Measurements from ENCODE around the gene MINDY1. TPM values are rescaled to one million over a fixed set of nuclear protein-coding genes. Genes with fewer than 3 reads are reported as not detected.

The MINDY1 gene
- total RNA-seq, 1 donor from 2014 or later: 30.9 TPM

DNA sequence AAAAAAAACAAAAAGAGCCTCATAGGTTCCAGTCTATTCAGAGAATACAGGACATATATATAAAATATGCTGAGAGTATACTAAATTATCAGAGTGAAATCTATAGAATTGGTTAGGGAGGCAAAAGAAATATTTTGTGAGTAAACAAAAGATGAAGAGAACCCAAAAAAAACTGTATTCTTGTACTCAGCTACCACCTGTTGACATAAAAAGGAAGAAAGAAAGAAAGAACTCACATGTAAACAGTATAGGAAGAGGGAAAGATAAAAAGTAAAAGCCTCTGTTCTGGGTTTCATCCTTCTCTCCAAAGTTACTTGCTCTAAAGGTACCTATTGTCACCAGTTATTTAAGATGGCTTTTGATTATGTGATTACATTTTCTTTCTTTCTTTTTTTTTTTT, 19.8 kb upstream of the MINDY1 start:
- Mint-ChIP-seq H3K4me1 (no peaks in the 10 kb centered on the region), H3K36me3 (peaks cover 40% of the 10 kb centered on the region), H3K9me3 (no peaks in the 10 kb centered on the region), H3K27ac (no peak overlapping the region), H3K4me3 (no peak overlapping the region), H3K27me3 (ENCODE audit: low read depth) (no peaks in the 10 kb centered on the region)
- TF ChIP-seq, protein P1, sequence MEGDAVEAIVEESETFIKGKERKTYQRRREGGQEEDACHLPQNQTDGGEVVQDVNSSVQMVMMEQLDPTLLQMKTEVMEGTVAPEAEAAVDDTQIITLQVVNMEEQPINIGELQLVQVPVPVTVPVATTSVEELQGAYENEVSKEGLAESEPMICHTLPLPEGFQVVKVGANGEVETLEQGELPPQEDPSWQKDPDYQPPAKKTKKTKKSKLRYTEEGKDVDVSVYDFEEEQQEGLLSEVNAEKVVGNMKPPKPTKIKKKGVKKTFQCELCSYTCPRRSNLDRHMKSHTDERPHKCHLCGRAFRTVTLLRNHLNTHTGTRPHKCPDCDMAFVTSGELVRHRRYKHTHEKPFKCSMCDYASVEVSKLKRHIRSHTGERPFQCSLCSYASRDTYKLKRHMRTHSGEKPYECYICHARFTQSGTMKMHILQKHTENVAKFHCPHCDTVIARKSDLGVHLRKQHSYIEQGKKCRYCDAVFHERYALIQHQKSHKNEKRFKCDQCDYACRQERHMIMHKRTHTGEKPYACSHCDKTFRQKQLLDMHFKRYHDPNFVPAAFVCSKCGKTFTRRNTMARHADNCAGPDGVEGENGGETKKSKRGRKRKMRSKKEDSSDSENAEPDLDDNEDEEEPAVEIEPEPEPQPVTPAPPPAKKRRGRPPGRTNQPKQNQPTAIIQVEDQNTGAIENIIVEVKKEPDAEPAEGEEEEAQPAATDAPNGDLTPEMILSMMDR (IDR thresholded peaks at IDR 0.05; ENCODE audit: unreplicated experiment): no peak
- DNase-seq (ENCODE audit: low spot score in 2 of 2, unreplicated experiment in 2 of 2): no peak

- Mint-ChIP-seq H3K9me3 (no peaks in the 10 kb centered on the region), H3K27me3 (ENCODE audit: low read depth) (no peaks in the 10 kb centered on the region), H3K36me3 (peaks cover 38% of the 10 kb centered on the region), H3K4me1 (no peaks in the 10 kb centered on the region), H3K4me3 (no peak overlapping the region), H3K27ac (no peak overlapping the region)
- DNase-seq (ENCODE audit: low spot score in 2 of 2, unreplicated experiment in 2 of 2): peak; percentile 48 to 76
- TF ChIP-seq, protein P1 (IDR thresholded peaks at IDR 0.05; ENCODE audit: unreplicated experiment): peak; percentile 51
Measured at GRCh38 chr1:151024540-151025146, 17.9 kb upstream of the MINDY1 start.

DNA sequence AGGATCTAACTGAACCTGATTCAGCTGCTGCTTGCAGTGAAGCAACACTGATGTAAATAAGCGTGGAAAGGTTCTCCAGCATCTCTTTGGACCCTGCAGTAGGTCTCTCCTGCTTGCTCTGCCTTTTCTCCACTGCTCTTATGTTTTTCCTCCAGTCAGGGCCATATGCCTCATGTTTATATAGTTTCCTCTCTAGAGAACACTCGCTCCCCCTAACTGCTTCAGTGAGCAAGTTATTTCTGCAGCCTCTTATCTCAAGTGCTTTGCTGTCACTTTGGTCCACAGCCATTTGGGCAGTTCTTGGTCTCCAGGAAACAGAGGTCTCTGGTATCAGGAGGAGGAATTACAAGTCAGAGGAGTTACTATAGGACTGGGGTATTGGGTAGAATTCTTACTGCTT, 6.8 kb upstream of the MINDY1 start:
- Mint-ChIP-seq H3K4me1 (peaks cover 26% of the 10 kb centered on the region), H3K27me3 (ENCODE audit: low read depth) (no peaks in the 10 kb centered on the region), H3K36me3 (peaks cover 6% of the 10 kb centered on the region), H3K4me3 (no peak overlapping the region), H3K9me3 (no peaks in the 10 kb centered on the region), H3K27ac (peak overlapping the region; percentile 71)
- TF ChIP-seq, protein P1 (IDR thresholded peaks at IDR 0.05; ENCODE audit: unreplicated experiment): no peak
- DNase-seq (ENCODE audit: low spot score in 2 of 2, unreplicated experiment in 2 of 2): no peak

- Mint-ChIP-seq H3K4me1 (peaks cover 31% of the 10 kb centered on the region), H3K27ac (peak overlapping the region; percentile 71), H3K4me3 (no peak overlapping the region), H3K27me3 (ENCODE audit: low read depth) (no peaks in the 10 kb centered on the region), H3K9me3 (no peaks in the 10 kb centered on the region), H3K36me3 (peaks cover 2% of the 10 kb centered on the region)
- no peak for DNase-seq (ENCODE audit: low spot score in 2 of 2, unreplicated experiment in 2 of 2)
- TF ChIP-seq, protein P1 (IDR thresholded peaks at IDR 0.05; ENCODE audit: unreplicated experiment): no peak
Measured at GRCh38 chr1:151012684-151013471, 6.2 kb upstream of the MINDY1 start.

- H3K27ac Mint-ChIP-seq: peak overlapping the region; percentile 48
- H3K4me3 Mint-ChIP-seq: no peak overlapping the region
- peaks cover 2% of the 10 kb centered on the region for H3K36me3 Mint-ChIP-seq
- TF ChIP-seq, protein P1 (IDR thresholded peaks at IDR 0.05; ENCODE audit: unreplicated experiment): no peak
- no peaks in the 10 kb centered on the region for H3K27me3 Mint-ChIP-seq (ENCODE audit: low read depth)
- no peak for DNase-seq (ENCODE audit: low spot score in 2 of 2, unreplicated experiment in 2 of 2)
- peaks cover 45% of the 10 kb centered on the region for H3K4me1 Mint-ChIP-seq
- no peaks in the 10 kb centered on the region for H3K9me3 Mint-ChIP-seq
Measured at GRCh38 chr1:151011154-151011850, 4.6 kb upstream of the MINDY1 start.
